Measurements from ENCODE around the gene TTLL7. TPM values are rescaled to one million over a fixed set of nuclear protein-coding genes. Genes with fewer than 3 reads are reported as not detected.

The TTLL7 gene
- total RNA-seq, 2 experiments from 2014 or later = not detected

DNA sequence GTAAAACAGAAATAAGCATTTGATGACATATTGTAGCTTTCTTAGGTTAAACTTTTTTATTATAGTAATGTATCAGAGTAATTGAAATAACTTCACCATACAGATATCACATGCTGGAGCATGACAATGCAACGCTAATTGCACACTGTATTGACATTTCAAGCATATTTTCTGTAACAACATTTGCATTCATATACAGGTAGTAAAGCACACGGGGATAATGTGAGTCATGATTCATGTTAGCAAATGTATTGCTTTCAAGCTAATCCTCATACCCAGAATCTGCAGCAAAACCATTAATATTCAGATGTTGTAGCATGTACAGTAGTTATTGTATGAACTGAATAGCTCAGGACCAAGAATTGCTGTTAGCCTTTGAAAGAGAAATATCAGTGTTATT lies 133.9 kb downstream of the TTLL7 start:
- ChIA-PET CTCF (interaction anchor here (0.7 kb wide), 1 partner anchor 1490 kb away, joined by 3 read pairs; no protein-coding TSS in a partner anchor), POLR2A (no interaction called here)
- Mint-ChIP-seq H3K4me3 (no peak overlapping the region), H3K27me3 (no peaks in the 10 kb centered on the region), H3K9me3 (no peaks in the 10 kb centered on the region), H3K27ac (no peak overlapping the region), H3K4me1 (ENCODE audit: low read depth) (peaks cover 10% of the 10 kb centered on the region), H3K36me3 (ENCODE audit: low read depth) (no peaks in the 10 kb centered on the region)
- H3K4me3 ChIP-seq (ENCODE audit: low read length) = no peak overlapping the region
- H3K27ac ChIP-seq (ENCODE audit: low read depth in 1 of 2, low read length in 2 of 2) = no peak overlapping the region
- intact Hi-C loops (cut with DNase I, micrococcal nuclease) = loop anchor here in 1 of 2 experiments (10.0 kb wide), 1 partner anchor 560 kb away; no protein-coding TSS in a partner anchor
- peaks cover 10% of the 10 kb centered on the region for H3K4me1 ChIP-seq (ENCODE audit: insufficient read depth, low read length)
- H3K27me3 ChIP-seq (ENCODE audit: control insufficient read depth in 1 of 2, insufficient read depth in 2 of 2, low read length in 2 of 2) = no peaks in the 10 kb centered on the region
- H3K9me3 ChIP-seq (ENCODE audit: control insufficient read depth in 1 of 2, insufficient read depth in 1 of 2, low read length in 2 of 2) = no peaks in the 10 kb centered on the region
- ATAC-seq (ENCODE audit: poor library complexity) (no peak), DNase-seq (no peak)
- no peaks in the 10 kb centered on the region for H3K36me3 ChIP-seq (ENCODE audit: insufficient read depth, low read length)
- TF ChIP-seq, protein P1, sequence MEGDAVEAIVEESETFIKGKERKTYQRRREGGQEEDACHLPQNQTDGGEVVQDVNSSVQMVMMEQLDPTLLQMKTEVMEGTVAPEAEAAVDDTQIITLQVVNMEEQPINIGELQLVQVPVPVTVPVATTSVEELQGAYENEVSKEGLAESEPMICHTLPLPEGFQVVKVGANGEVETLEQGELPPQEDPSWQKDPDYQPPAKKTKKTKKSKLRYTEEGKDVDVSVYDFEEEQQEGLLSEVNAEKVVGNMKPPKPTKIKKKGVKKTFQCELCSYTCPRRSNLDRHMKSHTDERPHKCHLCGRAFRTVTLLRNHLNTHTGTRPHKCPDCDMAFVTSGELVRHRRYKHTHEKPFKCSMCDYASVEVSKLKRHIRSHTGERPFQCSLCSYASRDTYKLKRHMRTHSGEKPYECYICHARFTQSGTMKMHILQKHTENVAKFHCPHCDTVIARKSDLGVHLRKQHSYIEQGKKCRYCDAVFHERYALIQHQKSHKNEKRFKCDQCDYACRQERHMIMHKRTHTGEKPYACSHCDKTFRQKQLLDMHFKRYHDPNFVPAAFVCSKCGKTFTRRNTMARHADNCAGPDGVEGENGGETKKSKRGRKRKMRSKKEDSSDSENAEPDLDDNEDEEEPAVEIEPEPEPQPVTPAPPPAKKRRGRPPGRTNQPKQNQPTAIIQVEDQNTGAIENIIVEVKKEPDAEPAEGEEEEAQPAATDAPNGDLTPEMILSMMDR (IDR thresholded peaks at IDR 0.05) = no peak

DNA sequence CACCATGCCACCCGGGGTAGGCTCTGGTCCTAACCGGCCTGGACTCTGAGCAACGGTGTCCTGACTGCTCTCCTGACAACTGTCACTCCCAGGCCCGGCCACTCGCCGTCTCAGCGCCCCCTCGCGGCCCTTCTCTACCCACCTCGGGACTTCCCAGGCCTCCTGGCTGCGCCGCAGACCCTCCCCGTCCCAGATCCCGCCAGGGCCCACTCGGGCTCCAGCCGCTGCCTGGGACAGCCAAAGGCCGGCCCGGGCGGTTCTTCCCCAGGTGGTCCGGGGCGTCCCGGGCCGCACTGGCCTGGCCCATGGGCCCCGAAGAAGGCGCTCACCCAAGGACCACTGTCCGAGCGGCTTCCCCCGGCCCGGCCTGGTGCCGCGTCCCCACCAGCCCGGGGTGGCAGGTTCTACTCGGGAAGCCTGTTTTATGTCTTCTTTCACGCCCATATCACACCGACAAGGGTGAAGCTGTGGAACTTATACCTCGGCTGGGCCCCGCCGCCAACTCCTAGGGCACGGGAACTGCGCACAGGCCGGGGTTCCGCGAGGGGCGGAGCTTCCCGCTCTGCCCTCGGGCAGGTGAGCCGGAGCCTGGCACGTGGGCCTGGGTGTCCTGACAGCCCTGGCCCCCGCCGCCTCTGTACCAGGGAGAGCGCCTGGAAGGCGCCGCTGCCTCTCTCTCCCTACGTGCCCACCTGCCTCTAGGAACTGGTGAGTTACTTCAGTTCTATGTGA lies 138.3 kb downstream of the TTLL7 start:
- Mint-ChIP-seq H3K9me3 (no peaks in the 10 kb centered on the region), H3K4me1 (ENCODE audit: low read depth) (peaks cover 19% of the 10 kb centered on the region), H3K4me3 (peak overlapping the region; percentile 76), H3K27me3 (no peaks in the 10 kb centered on the region), H3K36me3 (ENCODE audit: low read depth) (no peaks in the 10 kb centered on the region), H3K27ac (peak overlapping the region; percentile 72)
- TF ChIP-seq, protein P1 (IDR thresholded peaks at IDR 0.05) = peak; percentile 80
- DNase-seq (peak; percentile 57 to 84 (median 70)), ATAC-seq (ENCODE audit: poor library complexity) (peak; percentile 92)
- Histone ChIP-seq H3K36me3 (ENCODE audit: insufficient read depth, low read length) (no peaks in the 10 kb centered on the region), H3K4me1 (ENCODE audit: insufficient read depth, low read length) (peaks cover 10% of the 10 kb centered on the region), H3K4me3 (ENCODE audit: low read length) (peak overlapping the region; percentile 63), H3K27ac (ENCODE audit: low read depth in 1 of 2, low read length in 2 of 2) (peak overlapping the region; percentile 32 to 79), H3K9me3 (ENCODE audit: control insufficient read depth in 1 of 2, insufficient read depth in 1 of 2, low read length in 2 of 2) (no peaks in the 10 kb centered on the region), H3K27me3 (ENCODE audit: control insufficient read depth in 1 of 2, insufficient read depth in 2 of 2, low read length in 2 of 2) (no peaks in the 10 kb centered on the region)
- intact Hi-C loops (cut with DNase I, micrococcal nuclease) = loop anchor here in 1 of 2 experiments (10.0 kb wide), 1 partner anchor 556 kb away; no protein-coding TSS in a partner anchor
- ChIA-PET CTCF (interaction anchor here (1.4 kb wide), 1 partner anchor 219 kb away, joined by 4 read pairs; no protein-coding TSS in a partner anchor), POLR2A (interaction anchor here (1.0 to 1.7 kb wide), 2 partner anchors 57 to 353 kb away, joined by 3 to 4 read pairs; no protein-coding TSS in a partner anchor)

DNA sequence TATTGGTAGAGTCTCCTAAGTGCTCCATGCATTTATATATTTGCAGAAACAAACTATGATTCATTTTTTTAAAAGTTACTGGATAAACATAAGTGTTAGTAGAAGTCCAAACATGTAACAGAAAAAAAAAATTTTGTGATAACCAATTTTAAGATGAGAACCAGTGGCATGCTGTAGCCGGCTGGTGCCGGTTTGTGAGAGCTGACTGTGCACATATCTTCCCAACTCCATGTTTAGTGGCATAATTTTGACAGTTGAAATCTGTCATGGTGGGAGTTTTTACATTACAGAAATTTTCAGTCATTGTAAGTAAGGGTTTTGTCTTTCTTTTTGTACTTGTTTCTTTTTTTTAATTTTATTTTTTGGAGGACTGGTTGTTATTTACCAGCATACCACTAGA lies 141.2 kb downstream of the TTLL7 start:
- ChIA-PET CTCF (no interaction called here), POLR2A (no interaction called here)
- no peak overlapping the region for H3K27ac Mint-ChIP-seq
- Histone ChIP-seq H3K4me3 (ENCODE audit: low read length) (no peak overlapping the region), H3K27ac (ENCODE audit: low read depth in 1 of 2, low read length in 2 of 2) (no peak overlapping the region), H3K36me3 (ENCODE audit: insufficient read depth, low read length) (no peaks in the 10 kb centered on the region), H3K27me3 (ENCODE audit: control insufficient read depth in 1 of 2, insufficient read depth in 2 of 2, low read length in 2 of 2) (no peaks in the 10 kb centered on the region), H3K4me1 (ENCODE audit: insufficient read depth, low read length) (peaks cover 10% of the 10 kb centered on the region), H3K9me3 (ENCODE audit: control insufficient read depth in 1 of 2, insufficient read depth in 1 of 2, low read length in 2 of 2) (no peaks in the 10 kb centered on the region)
- H3K4me3 Mint-ChIP-seq = no peak overlapping the region
- TF ChIP-seq, protein P1 (IDR thresholded peaks at IDR 0.05) = no peak
- H3K4me1 Mint-ChIP-seq (ENCODE audit: low read depth) = peaks cover 19% of the 10 kb centered on the region
- H3K9me3 Mint-ChIP-seq = no peaks in the 10 kb centered on the region
- no peaks in the 10 kb centered on the region for H3K36me3 Mint-ChIP-seq (ENCODE audit: low read depth)
- ATAC-seq (ENCODE audit: poor library complexity) (no peak), DNase-seq (no peak)
- intact Hi-C loops (cut with DNase I, micrococcal nuclease) = loop anchor here in 1 of 2 experiments (10.0 kb wide), 1 partner anchor 263 kb away; no protein-coding TSS in a partner anchor
- H3K27me3 Mint-ChIP-seq = no peaks in the 10 kb centered on the region

Measured in CD4-positive, alpha-beta T cell (primary cell).